Measurements from ENCODE around the gene BCL2.

The BCL2 gene

DNA sequence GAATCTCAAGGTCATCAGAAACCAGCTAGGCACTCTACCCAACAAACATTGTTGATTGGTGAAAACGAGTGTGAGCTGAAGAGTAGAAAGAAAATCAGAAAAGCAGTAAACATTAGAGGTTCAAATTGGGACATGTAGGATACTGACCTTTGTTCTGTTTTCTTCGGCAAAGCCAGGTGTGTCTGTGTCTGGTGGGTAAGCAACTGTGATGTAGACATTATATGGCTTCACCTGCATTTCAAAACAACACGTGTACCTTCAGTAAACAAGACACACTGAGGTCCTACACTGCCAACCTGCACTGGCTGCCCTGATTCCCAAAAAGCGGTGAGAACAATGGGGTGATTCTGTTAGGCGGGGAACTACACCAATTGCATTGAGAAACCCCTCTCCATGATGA, 24.7 kb upstream of the BCL2 start:
- in situ Hi-C loops (cut with MboI; ENCODE audit: low sequenced_read_pairs, unreplicated experiment), result loop anchor here (10.0 kb wide), 1 partner anchor 81 kb away; the partner anchor contains the start of gene VPS4B
- TF ChIP-seq, protein P1, sequence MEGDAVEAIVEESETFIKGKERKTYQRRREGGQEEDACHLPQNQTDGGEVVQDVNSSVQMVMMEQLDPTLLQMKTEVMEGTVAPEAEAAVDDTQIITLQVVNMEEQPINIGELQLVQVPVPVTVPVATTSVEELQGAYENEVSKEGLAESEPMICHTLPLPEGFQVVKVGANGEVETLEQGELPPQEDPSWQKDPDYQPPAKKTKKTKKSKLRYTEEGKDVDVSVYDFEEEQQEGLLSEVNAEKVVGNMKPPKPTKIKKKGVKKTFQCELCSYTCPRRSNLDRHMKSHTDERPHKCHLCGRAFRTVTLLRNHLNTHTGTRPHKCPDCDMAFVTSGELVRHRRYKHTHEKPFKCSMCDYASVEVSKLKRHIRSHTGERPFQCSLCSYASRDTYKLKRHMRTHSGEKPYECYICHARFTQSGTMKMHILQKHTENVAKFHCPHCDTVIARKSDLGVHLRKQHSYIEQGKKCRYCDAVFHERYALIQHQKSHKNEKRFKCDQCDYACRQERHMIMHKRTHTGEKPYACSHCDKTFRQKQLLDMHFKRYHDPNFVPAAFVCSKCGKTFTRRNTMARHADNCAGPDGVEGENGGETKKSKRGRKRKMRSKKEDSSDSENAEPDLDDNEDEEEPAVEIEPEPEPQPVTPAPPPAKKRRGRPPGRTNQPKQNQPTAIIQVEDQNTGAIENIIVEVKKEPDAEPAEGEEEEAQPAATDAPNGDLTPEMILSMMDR (IDR thresholded peaks at IDR 0.05; ENCODE audit: borderline replicate concordance, control extremely low read depth, extremely low read depth, insufficient read depth, missing control alignments), result no peak
- DNase-seq (ENCODE audit: low spot score), result no peak

DNA sequence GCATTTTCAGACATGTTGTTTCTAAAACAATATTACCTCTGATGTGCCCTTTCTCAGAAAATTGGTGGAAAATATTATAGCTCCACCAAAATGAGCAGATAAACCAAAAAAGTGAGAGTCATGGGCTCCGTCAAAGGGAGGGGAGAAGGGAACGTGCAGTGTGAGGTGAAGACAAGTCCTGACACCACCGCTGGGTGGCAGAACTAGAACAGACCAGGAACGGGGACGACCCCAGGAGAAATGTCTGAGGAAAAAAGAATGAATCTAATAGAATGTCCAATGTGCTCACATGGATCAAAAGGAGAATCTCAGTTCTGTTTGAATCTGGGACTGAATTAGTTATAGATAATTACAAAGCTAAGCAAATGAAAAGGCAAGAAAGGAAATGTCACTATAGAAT, 22.6 kb upstream of the BCL2 start:
- in situ Hi-C loops (cut with MboI; ENCODE audit: low sequenced_read_pairs, unreplicated experiment), result loop anchor here (10.0 kb wide), 1 partner anchor 83 kb away; the partner anchor contains the start of gene VPS4B
- peak; percentile 52 for DNase-seq (ENCODE audit: low spot score)
- TF ChIP-seq, protein P1 (IDR thresholded peaks at IDR 0.05; ENCODE audit: borderline replicate concordance, control extremely low read depth, extremely low read depth, insufficient read depth, missing control alignments), result peak; percentile 43

DNA sequence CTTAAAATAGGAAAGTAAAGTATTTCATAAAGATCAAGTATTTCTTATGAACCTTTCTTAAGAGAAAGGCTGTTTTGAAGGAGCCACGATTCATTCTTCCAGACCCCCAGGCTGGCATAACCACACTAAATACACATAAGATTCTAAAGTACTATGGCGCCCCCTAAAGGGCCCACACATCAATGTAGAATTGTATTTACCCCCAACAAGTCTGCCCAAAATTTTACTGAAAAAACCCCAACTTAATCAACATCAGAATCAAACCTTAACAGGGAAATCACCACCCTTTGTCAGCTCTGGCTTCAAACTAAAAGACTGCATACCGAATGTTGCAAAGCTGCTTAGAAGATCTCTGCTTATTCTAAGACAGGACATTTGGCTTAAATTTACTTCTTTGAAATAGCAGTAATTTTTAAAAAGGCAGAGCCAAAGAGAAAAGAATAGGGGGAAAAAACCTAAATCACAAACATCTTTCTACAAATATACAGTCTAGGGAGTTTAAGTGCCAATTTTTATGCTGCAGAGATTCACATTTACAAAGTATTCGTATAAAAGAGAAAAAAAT, 20.4 kb upstream of the BCL2 start:
- no peak for DNase-seq (ENCODE audit: low spot score)
- TF ChIP-seq, protein P1 (IDR thresholded peaks at IDR 0.05; ENCODE audit: borderline replicate concordance, control extremely low read depth, extremely low read depth, insufficient read depth, missing control alignments), result peak; percentile 9
- in situ Hi-C loops (cut with MboI; ENCODE audit: low sequenced_read_pairs, unreplicated experiment), result loop anchor here (10.0 kb wide), 1 partner anchor 85 kb away; the partner anchor contains the start of gene VPS4B

DNA sequence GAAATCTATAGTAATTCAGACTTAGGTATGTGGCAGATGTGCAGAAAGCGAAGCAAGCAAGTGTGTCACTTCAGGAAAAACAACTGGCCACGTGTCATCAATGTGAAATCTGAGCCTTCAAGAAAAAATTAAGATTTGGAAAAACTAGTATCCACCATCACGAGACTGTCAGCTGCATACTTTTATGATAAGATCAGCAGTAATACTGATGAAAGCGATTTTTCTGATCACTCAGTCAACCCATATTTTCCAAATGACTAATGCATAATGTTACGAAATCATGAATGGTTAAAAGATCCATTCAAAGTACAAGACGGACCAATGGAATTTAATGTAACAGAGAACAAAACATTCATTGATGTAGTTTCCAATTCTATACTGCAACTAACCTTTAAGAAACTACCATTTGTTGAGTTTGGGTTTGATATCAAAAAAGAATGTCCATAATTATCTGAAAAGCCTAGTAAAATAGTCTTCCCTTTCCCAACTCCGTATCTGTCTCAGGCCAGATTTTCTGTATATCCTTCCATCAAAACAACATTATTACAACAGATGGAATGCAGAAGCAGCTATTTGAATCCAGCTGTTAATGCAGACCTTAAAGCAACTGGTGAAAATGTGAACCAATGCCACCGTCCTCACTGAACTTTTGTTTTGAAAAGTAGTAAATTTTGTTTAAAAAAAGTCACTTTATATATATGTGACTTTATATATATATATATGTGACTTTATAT, 17.0 kb upstream of the BCL2 start:
- TF ChIP-seq, protein P1 (IDR thresholded peaks at IDR 0.05; ENCODE audit: borderline replicate concordance, control extremely low read depth, extremely low read depth, insufficient read depth, missing control alignments), result no peak
- in situ Hi-C loops (cut with MboI; ENCODE audit: low sequenced_read_pairs, unreplicated experiment), result no loop called here
- DNase-seq (ENCODE audit: low spot score), result no peak

DNA sequence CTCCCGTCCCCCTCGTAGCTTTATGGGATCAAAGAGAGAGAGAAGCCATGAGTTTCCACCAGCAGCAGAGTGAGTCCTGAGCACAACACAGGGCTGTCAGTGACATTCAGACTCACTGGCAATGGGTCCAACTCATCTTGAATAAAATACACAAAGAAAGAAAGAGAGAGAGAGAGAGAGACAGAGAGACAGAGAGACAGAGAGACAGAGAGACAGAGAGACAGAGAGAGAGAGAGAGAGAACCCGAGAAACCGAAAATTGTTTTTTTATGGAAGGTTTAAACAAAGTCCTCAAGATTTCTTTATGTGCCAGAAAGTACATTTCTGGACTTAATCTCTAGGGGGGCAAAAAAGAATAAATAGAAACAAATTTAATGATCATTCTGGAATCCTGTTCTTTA, 11.5 kb upstream of the BCL2 start:
- no peak for DNase-seq (ENCODE audit: low spot score)
- TF ChIP-seq, protein P1 (IDR thresholded peaks at IDR 0.05; ENCODE audit: borderline replicate concordance, control extremely low read depth, extremely low read depth, insufficient read depth, missing control alignments), result no peak
- in situ Hi-C loops (cut with MboI; ENCODE audit: low sequenced_read_pairs, unreplicated experiment), result no loop called here

DNA sequence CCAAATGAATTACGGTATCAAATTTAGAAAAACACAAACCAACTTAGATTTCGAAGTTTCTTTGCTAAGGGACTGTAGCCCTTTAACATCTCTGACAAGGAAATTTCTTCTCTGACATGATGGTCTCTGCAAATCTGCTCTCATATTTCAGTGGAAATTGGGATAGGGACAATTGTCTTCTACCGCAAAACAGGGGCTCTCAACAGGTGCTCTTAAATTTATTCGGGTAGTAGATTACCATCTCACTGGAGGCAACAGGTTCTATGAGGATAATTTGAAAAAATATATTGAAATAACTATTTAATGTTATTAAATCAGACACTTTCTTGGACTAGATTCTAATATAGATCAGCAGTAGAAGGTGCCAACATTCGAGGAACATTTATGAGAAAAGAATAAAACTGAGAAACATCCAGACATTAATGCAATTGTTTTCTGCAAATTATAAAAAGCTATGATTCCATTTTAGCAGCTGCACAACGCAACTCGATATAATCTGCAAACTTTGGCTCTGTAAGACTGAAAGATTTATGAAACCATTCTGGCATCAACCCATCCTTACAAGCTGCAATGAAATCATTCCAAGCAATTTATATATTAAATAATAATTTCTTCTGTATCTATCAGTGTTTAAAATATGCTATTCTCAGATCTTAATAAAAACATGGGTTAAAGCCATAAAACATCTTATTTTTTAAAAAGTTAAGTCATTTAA, 10.0 kb upstream of the BCL2 start:
- in situ Hi-C loops (cut with MboI; ENCODE audit: low sequenced_read_pairs, unreplicated experiment), result no loop called here
- TF ChIP-seq, protein P1 (IDR thresholded peaks at IDR 0.05; ENCODE audit: borderline replicate concordance, control extremely low read depth, extremely low read depth, insufficient read depth, missing control alignments), result no peak
- DNase-seq (ENCODE audit: low spot score), result no peak
